NCI-H2107 treated with DMSO at 0.1 percent for 48 hours (cell line): Measurements from ENCODE around the gene UPB1.

Experiments used
- DNase-seq: peaks from one replicate; lab custom pipeline; 2025; ENCODE audit not compliant: unreplicated experiment; lab: John Stamatoyannopoulos, UW

UPB1 gene

GRCh38 chr22:24563246-24563645, 68.1 kb downstream of the UPB1 start:
- DNase-seq = no peak

- no peak for DNase-seq
Observed at GRCh38 chr22:24564376-24565058, 69.4 kb downstream of the UPB1 start.

- DNase-seq = no peak
Observed at GRCh38 chr22:24565077-24565476, 69.9 kb downstream of the UPB1 start.

- no peak for DNase-seq
Observed at GRCh38 chr22:24566899-24567511, 71.9 kb downstream of the UPB1 start.

GRCh38 chr22:24567668-24568067, 72.5 kb downstream of the UPB1 start:
- DNase-seq = no peak

GRCh38 chr22:24571266-24571665, 76.1 kb downstream of the UPB1 start:
- DNase-seq = no peak

- DNase-seq = no peak
Observed at GRCh38 chr22:24576778-24577177, 81.6 kb downstream of the UPB1 start.
